Heart left ventricle (tissue), 13 donors: Measurements from ENCODE around the gene SVEP1.

Experiments
- CTCF ChIP-seq, 12 donors: fragments of 200-600 bp; sonication (generic) in 4 of 12; IDR thresholded peaks; one replicate each; pipeline versions ENCODE4 v1.5.0 to v1.8.0; 2018 to 2022; ENCODE audit warnings: antibody characterized with exemption in 12 of 12, mild to moderate bottlenecking in 5 of 12
- POLR2A ChIP-seq, 2 donors: fragments of 450-650 bp; IDR thresholded peaks; one replicate each; pipeline ENCODE4 v1.6.1; 2017; ENCODE audit warnings: antibody characterized with exemption in 2 of 2, mild to moderate bottlenecking in 2 of 2, moderate library complexity in 2 of 2
- donor health status: ischemic (EF 13 %, LVEDD 7.1; RV severe dilation, severe dysfunction).
- donor health status: DM: no; HTN: yes; CAD: no.
- donor health status: DM: no; HTN: no; CAD: no.
- donor health status: ischemic (EF 25% LVEDD 6.9; RV normal size, moderate dysfunction).
- donor health status: ischemic (EF 25% LVEDD 5.7; RV mildly dilated, moderate dysfunction).
- donor health status: ischemic (EF 35%, LVEDD 5.7; RV mildly dilated, moderate dysfunction).
- donor health status: nonischemic (EF 11% LVEDD 7.7; RV severe dilation, severe dysfunction).
- donor health status: DM: yes; HTN: yes; CAD: no.
- donor health status: PGD.
- donor health status: ischemic (EF 29% LVEDD 5.4; RV normal size, mild dysfunction).
- donor health status: nonischemic (EF 23%, LVEDD 6.1; RV moderate dilation, normal function).

DNA sequence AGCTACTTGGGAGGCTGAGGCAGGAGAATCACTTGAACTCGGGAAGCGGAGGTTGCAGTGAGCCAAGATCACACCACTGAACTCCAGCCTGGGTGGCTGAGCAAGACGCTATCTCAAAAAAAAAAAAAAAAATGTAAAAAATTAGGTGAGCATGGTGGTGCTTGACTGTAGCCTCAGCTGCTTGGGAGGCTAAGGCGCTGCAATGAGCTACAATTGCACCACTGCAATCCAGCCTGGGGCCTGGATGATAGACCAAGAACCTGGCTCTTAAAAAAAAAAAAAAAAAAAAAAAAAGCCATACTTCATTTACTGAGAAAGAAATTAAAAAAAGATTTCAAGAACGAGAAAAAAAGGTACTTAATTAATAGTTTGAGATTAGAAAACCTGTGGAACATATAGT is 62.1 kb downstream of the SVEP1 start:
- TF ChIP-seq CTCF (IDR thresholded peaks at IDR 0.05) (no peak), POLR2A (IDR thresholded peaks at IDR 0.05) (no peak)
